DOHH2 (cell line): ENCODE measurements around the gene ZFHX3.

Source experiments
- EZH2phosphoT487 ChIP-seq: fragments of 200-600 bp; sonication (generic); IDR thresholded peaks from 2 replicates; pipeline ENCODE4 v1.6.1; 2017; ENCODE audit warnings: borderline replicate concordance, mild to moderate bottlenecking, antibody characterized with exemption, low read length, moderate library complexity, mixed read lengths
- TF ChIP-seq, protein P1 (sequence below): fragments of 200-600 bp; sonication (generic); IDR thresholded peaks from one replicate; pipeline ENCODE4 v1.5.1; 2014; ENCODE audit warnings: antibody characterized with exemption, mild to moderate bottlenecking, low read depth, low read length; ENCODE audit not compliant: poor library complexity, severe bottlenecking

DNA sequence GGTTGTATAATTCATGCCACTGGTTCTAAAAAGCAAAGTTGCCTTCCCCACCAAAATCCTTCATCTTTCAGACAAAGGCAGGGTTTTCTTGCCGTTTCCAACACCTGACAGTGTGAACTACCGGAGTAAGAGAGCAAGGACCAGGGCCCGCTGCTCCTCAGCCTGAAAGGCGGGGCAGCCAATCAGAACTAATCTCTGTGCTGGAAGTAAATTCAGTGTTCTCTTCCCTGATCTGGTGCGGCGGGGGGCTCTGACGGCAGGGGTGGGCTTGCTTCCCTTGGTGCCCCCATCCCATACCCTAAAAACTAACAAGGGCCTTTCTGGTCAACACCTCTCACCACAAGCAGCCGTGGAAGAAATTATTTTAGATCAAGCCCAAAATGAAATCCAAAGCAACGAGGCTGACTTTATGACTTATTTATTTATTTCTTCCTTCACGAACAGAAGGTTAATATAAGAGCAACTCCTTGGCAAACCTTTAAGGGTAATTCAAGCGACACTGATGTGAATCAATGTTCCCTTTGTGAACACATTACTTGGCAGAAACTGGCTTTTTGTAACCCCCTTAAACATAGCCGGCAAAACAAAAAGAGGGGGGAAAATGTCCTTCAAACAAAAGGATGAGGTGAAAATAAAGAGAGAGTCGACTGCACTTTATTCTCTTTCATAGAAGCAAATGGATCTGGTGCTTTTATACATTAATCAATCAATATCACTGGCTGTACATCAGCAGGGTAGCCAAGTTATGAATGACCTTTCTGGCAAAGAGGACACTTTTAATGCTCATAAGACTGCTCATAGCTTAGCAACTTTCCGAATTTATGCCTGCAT lies 189.9 kb downstream of the ZFHX3 start:
- TF ChIP-seq, protein P1, sequence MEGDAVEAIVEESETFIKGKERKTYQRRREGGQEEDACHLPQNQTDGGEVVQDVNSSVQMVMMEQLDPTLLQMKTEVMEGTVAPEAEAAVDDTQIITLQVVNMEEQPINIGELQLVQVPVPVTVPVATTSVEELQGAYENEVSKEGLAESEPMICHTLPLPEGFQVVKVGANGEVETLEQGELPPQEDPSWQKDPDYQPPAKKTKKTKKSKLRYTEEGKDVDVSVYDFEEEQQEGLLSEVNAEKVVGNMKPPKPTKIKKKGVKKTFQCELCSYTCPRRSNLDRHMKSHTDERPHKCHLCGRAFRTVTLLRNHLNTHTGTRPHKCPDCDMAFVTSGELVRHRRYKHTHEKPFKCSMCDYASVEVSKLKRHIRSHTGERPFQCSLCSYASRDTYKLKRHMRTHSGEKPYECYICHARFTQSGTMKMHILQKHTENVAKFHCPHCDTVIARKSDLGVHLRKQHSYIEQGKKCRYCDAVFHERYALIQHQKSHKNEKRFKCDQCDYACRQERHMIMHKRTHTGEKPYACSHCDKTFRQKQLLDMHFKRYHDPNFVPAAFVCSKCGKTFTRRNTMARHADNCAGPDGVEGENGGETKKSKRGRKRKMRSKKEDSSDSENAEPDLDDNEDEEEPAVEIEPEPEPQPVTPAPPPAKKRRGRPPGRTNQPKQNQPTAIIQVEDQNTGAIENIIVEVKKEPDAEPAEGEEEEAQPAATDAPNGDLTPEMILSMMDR = no peak
- no peak for TF ChIP-seq EZH2phosphoT487
